GM23338 (cell line): ENCODE data around the gene INO80. TPM values are rescaled to one million over a fixed set of nuclear protein-coding genes. Genes with fewer than 3 reads are reported as not detected.

Experiments used
- ATAC-seq: fragments of 200-7000 bp; cut with Tn5 transposase; 3 replicates; pipeline ENCODE4 v1.9.1; 2020
- DNase-seq: peaks from one replicate; pipeline ENCODE4 v3.0.0-alpha.2; 2015; ENCODE audit warnings: low spot score
- H2AFZ ChIP-seq: fragments of 200-600 bp; sonication (generic); 2 replicates; pipeline ENCODE4 v1.8.0; 2016; ENCODE audit warnings: antibody characterized with exemption, mild to moderate bottlenecking, moderate library complexity
- H3F3A ChIP-seq: fragments of 200-600 bp; sonication (generic); replicated peaks from 2 replicates; pipeline ENCODE4 v1.8.0; 2017; ENCODE audit warnings: antibody characterized with exemption, mixed run types, low read depth
- H3K27ac ChIP-seq: fragments of 200-600 bp; sonication (generic); 2 replicates; pipeline ENCODE4 v1.6.1; 2016; ENCODE audit warnings: low read depth
- H3K27me3 ChIP-seq: fragments of 200-600 bp; sonication (generic); 2 replicates; pipeline ENCODE4 v1.8.0; 2016; ENCODE audit warnings: mild to moderate bottlenecking, mixed run types, moderate library complexity; ENCODE audit not compliant: insufficient read depth
- H3K36me3 ChIP-seq: fragments of 200-600 bp; sonication (generic); 2 replicates; pipeline ENCODE4 v1.8.0; 2016; ENCODE audit warnings: mild to moderate bottlenecking; ENCODE audit not compliant: insufficient read depth
- H3K4me1 ChIP-seq: fragments of 200-600 bp; sonication (generic); 2 replicates; pipeline ENCODE4 v1.8.0; 2016; ENCODE audit warnings: mild to moderate bottlenecking, moderate library complexity; ENCODE audit not compliant: insufficient read depth
- H3K4me2 ChIP-seq: fragments of 200-600 bp; sonication (generic); 2 replicates; pipeline ENCODE4 v1.7.1; 2017; ENCODE audit warnings: mixed run types
- H3K4me3 ChIP-seq: fragments of 200-600 bp; sonication (generic); 2 replicates; pipeline ENCODE4 v1.6.1; 2016; ENCODE audit warnings: mixed run types
- H3K79me2 ChIP-seq: fragments of 200-600 bp; sonication (generic); replicated peaks from 2 replicates; pipeline ENCODE4 v1.8.0; 2017; ENCODE audit warnings: mild to moderate bottlenecking; ENCODE audit not compliant: insufficient read depth
- H3K9me2 ChIP-seq: fragments of 200-600 bp; sonication (generic); 2 replicates; pipeline ENCODE4 v1.8.0; 2017; ENCODE audit not compliant: insufficient read depth
- H4K20me1 ChIP-seq: fragments of 200-600 bp; sonication (generic); replicated peaks from 2 replicates; pipeline ENCODE4 v1.8.0; 2017; ENCODE audit warnings: mild to moderate bottlenecking; ENCODE audit not compliant: insufficient read depth
- H3K27ac Mint-ChIP-seq: 2 replicates; pipeline ENCODE4 v1.8.0; 2020; ENCODE audit warnings: inconsistent platforms, mild to moderate bottlenecking, moderate library complexity, mixed read lengths
- H3K27me3 Mint-ChIP-seq: 3 replicates; pipeline ENCODE4 v1.8.0; 2022; ENCODE audit warnings: low read depth, mild to moderate bottlenecking, moderate library complexity, mixed read lengths, inconsistent platforms; ENCODE audit not compliant: insufficient read depth, poor library complexity
- H3K36me3 Mint-ChIP-seq: 3 replicates; pipeline ENCODE4 v1.8.0; 2021; ENCODE audit warnings: low read depth, mild to moderate bottlenecking, inconsistent platforms, moderate library complexity, mixed read lengths
- H3K4me1 Mint-ChIP-seq: 3 replicates; pipeline ENCODE4 v1.8.0; 2020; ENCODE audit warnings: mild to moderate bottlenecking, inconsistent platforms, mixed read lengths
- H3K4me3 Mint-ChIP-seq: 3 replicates; pipeline ENCODE4 v1.8.0; 2021; ENCODE audit warnings: moderate library complexity, mild to moderate bottlenecking, inconsistent platforms, mixed read lengths
- H3K9me3 Mint-ChIP-seq: 3 replicates; pipeline ENCODE4 v1.8.0; 2020; ENCODE audit warnings: moderate library complexity, mild to moderate bottlenecking, inconsistent platforms, mixed read lengths
- CREB1 ChIP-seq: fragments of 250-450 bp; sonication (Bioruptor Pico); IDR thresholded peaks from 2 replicates; pipeline ENCODE4 v1.5.0; 2020; ENCODE audit warnings: low read depth, mild to moderate bottlenecking, moderate library complexity
- EZH2 ChIP-seq: fragments of 200-600 bp; sonication (generic); IDR thresholded peaks from one replicate; pipeline ENCODE4 v1.8.0; 2017; ENCODE audit warnings: antibody characterized with exemption, mild to moderate bottlenecking, low read depth; ENCODE audit not compliant: unreplicated experiment
- EZH2phosphoT487 ChIP-seq: fragments of 200-600 bp; sonication (generic); IDR thresholded peaks from one replicate; pipeline ENCODE4 v1.8.1; 2018; ENCODE audit warnings: antibody characterized with exemption; ENCODE audit not compliant: unreplicated experiment
- JUNB ChIP-seq: IDR thresholded peaks from one replicate; pipeline ENCODE4 v1.6.1; 2016; ENCODE audit warnings: antibody characterized with exemption; ENCODE audit not compliant: unreplicated experiment
- NANOG ChIP-seq: IDR thresholded peaks from 2 replicates; pipeline ENCODE4 v1.6.1; 2016; ENCODE audit warnings: antibody characterized with exemption, borderline replicate concordance
- POLR2AphosphoS5 ChIP-seq: IDR thresholded peaks from 2 replicates; pipeline ENCODE4 v1.6.1; 2016; ENCODE audit warnings: antibody characterized with exemption, low read depth
- STAT1 ChIP-seq: IDR thresholded peaks from one replicate; pipeline ENCODE4 v1.6.1; 2016; ENCODE audit warnings: antibody characterized with exemption; ENCODE audit not compliant: unreplicated experiment
- ZNF114 ChIP-seq: fragments of 250-450 bp; sonication (Bioruptor Pico); IDR thresholded peaks from 2 replicates; pipeline ENCODE4 v1.5.0; 2020; ENCODE audit warnings: mild to moderate bottlenecking, moderate library complexity
- ZNF331 ChIP-seq: fragments of 250-450 bp; sonication (Bioruptor Pico); IDR thresholded peaks from 2 replicates; pipeline ENCODE4 v1.5.0; 2020; ENCODE audit warnings: low read depth, mild to moderate bottlenecking, moderate library complexity
- polyA plus RNA-seq: library from polyadenylated mRNA; unstranded; fragments of >200 nt; fragmentation: Nextera tagmentation; extraction: Ambion mirVana; gene quantifications from 2 replicates; pipeline ENCODE4 v1.2.1, GENCODE V29; 2016
- total RNA-seq: library from RNA; depleted of rRNA; stranded (reverse); fragments of >200 nt; shearing (Covaris generic); gene quantifications from 2 replicates; pipeline ENCODE4 v1.2.3, GENCODE V29; 2014
- TF ChIP-seq, protein P1 (sequence below), 2 experiments: fragments of 200-600 bp in 1 of 2; sonication (generic) in 1 of 2; conservative IDR thresholded peaks; 2 replicates each; pipeline versions ENCODE4 v1.5.1 to v1.6.1; 2016 to 2017; ENCODE audit warnings: antibody characterized with exemption in 2 of 2, low read depth in 2 of 2, mild to moderate bottlenecking in 2 of 2, moderate library complexity in 1 of 2
- TF ChIP-seq, protein P2 (sequence below): fragments of 250-450 bp; sonication (Bioruptor Pico); IDR thresholded peaks from 2 replicates; pipeline ENCODE4 v1.5.0; 2020; ENCODE audit warnings: mild to moderate bottlenecking, moderate library complexity
- TF ChIP-seq, protein P3 (sequence below): IDR thresholded peaks from 2 replicates; pipeline ENCODE4 v1.6.1; 2016; ENCODE audit warnings: antibody characterized with exemption
- TF ChIP-seq, protein P4 (sequence below): IDR thresholded peaks from one replicate; pipeline ENCODE4 v1.6.1; 2018; ENCODE audit warnings: antibody characterized with exemption; ENCODE audit not compliant: unreplicated experiment

The INO80 gene
- total and polyA plus RNA-seq, 2 experiments from 2014 or later = 6.5 to 24.9 TPM

DNA sequence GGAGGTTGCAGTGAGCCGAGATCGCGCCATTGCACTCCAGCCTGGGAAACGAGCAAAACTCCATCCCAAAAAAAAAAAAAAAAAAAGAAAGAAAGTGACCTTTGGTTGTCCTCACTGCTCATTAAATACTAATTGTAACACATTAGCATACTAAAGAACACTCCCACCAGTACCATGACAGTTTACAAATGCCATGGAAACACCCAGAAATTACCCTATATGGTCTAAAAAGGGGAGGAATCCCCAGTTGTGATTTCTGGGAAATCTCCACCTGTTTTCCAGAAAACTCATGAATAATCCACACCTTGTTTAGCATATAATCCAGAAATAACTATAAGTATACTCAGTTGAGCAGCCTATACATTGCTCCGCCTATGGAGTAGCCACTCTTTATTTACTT is 23.5 kb upstream of the INO80 start:
- no peak overlapping the region for H3K4me3 Mint-ChIP-seq
- ATAC-seq (no peak), DNase-seq (no peak)
- no peak overlapping the region for H2AFZ ChIP-seq
- H3F3A ChIP-seq = no peaks in the 10 kb centered on the region
- no peak overlapping the region for H3K27ac Mint-ChIP-seq
- TF ChIP-seq ZNF114 (no peak), POLR2AphosphoS5 (no peak), EZH2 (no peak), JUNB (no peak), EZH2phosphoT487 (no peak), NANOG (no peak), CREB1 (no peak), ZNF331 (CRISPR knock-in tag) (no peak), STAT1 (no peak)
- TF ChIP-seq, protein P1, sequence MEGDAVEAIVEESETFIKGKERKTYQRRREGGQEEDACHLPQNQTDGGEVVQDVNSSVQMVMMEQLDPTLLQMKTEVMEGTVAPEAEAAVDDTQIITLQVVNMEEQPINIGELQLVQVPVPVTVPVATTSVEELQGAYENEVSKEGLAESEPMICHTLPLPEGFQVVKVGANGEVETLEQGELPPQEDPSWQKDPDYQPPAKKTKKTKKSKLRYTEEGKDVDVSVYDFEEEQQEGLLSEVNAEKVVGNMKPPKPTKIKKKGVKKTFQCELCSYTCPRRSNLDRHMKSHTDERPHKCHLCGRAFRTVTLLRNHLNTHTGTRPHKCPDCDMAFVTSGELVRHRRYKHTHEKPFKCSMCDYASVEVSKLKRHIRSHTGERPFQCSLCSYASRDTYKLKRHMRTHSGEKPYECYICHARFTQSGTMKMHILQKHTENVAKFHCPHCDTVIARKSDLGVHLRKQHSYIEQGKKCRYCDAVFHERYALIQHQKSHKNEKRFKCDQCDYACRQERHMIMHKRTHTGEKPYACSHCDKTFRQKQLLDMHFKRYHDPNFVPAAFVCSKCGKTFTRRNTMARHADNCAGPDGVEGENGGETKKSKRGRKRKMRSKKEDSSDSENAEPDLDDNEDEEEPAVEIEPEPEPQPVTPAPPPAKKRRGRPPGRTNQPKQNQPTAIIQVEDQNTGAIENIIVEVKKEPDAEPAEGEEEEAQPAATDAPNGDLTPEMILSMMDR (conservative IDR thresholded peaks at IDR 0.05; ENCODE audit: low read depth in 2 of 2) = no peak
- TF ChIP-seq, protein P2, sequence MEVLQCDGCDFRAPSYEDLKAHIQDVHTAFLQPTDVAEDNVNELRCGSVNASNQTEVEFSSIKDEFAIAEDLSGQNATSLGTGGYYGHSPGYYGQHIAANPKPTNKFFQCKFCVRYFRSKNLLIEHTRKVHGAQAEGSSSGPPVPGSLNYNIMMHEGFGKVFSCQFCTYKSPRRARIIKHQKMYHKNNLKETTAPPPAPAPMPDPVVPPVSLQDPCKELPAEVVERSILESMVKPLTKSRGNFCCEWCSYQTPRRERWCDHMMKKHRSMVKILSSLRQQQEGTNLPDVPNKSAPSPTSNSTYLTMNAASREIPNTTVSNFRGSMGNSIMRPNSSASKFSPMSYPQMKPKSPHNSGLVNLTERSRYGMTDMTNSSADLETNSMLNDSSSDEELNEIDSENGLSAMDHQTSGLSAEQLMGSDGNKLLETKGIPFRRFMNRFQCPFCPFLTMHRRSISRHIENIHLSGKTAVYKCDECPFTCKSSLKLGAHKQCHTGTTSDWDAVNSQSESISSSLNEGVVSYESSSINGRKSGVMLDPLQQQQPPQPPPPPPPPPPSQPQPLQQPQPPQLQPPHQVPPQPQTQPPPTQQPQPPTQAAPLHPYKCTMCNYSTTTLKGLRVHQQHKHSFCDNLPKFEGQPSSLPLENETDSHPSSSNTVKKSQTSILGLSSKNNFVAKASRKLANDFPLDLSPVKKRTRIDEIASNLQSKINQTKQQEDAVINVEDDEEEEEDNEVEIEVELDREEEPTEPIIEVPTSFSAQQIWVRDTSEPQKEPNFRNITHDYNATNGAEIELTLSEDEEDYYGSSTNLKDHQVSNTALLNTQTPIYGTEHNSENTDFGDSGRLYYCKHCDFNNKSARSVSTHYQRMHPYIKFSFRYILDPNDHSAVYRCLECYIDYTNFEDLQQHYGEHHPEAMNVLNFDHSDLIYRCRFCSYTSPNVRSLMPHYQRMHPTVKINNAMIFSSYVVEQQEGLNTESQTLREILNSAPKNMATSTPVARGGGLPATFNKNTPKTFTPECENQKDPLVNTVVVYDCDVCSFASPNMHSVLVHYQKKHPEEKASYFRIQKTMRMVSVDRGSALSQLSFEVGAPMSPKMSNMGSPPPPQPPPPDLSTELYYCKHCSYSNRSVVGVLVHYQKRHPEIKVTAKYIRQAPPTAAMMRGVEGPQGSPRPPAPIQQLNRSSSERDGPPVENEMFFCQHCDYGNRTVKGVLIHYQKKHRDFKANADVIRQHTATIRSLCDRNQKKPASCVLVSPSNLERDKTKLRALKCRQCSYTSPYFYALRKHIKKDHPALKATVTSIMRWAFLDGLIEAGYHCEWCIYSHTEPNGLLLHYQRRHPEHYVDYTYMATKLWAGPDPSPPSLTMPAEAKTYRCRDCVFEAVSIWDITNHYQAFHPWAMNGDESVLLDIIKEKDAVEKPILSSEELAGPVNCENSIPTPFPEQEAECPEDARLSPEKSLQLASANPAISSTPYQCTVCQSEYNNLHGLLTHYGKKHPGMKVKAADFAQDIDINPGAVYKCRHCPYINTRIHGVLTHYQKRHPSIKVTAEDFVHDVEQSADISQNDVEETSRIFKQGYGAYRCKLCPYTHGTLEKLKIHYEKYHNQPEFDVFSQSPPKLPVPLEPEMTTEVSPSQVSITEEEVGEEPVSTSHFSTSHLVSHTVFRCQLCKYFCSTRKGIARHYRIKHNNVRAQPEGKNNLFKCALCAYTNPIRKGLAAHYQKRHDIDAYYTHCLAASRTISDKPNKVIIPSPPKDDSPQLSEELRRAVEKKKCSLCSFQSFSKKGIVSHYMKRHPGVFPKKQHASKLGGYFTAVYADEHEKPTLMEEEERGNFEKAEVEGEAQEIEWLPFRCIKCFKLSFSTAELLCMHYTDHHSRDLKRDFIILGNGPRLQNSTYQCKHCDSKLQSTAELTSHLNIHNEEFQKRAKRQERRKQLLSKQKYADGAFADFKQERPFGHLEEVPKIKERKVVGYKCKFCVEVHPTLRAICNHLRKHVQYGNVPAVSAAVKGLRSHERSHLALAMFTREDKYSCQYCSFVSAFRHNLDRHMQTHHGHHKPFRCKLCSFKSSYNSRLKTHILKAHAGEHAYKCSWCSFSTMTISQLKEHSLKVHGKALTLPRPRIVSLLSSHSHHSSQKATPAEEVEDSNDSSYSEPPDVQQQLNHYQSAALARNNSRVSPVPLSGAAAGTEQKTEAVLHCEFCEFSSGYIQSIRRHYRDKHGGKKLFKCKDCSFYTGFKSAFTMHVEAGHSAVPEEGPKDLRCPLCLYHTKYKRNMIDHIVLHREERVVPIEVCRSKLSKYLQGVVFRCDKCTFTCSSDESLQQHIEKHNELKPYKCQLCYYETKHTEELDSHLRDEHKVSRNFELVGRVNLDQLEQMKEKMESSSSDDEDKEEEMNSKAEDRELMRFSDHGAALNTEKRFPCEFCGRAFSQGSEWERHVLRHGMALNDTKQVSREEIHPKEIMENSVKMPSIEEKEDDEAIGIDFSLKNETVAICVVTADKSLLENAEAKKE = no peak
- TF ChIP-seq, protein P3, sequence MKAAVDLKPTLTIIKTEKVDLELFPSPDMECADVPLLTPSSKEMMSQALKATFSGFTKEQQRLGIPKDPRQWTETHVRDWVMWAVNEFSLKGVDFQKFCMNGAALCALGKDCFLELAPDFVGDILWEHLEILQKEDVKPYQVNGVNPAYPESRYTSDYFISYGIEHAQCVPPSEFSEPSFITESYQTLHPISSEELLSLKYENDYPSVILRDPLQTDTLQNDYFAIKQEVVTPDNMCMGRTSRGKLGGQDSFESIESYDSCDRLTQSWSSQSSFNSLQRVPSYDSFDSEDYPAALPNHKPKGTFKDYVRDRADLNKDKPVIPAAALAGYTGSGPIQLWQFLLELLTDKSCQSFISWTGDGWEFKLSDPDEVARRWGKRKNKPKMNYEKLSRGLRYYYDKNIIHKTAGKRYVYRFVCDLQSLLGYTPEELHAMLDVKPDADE = no peak
- TF ChIP-seq, protein P4, sequence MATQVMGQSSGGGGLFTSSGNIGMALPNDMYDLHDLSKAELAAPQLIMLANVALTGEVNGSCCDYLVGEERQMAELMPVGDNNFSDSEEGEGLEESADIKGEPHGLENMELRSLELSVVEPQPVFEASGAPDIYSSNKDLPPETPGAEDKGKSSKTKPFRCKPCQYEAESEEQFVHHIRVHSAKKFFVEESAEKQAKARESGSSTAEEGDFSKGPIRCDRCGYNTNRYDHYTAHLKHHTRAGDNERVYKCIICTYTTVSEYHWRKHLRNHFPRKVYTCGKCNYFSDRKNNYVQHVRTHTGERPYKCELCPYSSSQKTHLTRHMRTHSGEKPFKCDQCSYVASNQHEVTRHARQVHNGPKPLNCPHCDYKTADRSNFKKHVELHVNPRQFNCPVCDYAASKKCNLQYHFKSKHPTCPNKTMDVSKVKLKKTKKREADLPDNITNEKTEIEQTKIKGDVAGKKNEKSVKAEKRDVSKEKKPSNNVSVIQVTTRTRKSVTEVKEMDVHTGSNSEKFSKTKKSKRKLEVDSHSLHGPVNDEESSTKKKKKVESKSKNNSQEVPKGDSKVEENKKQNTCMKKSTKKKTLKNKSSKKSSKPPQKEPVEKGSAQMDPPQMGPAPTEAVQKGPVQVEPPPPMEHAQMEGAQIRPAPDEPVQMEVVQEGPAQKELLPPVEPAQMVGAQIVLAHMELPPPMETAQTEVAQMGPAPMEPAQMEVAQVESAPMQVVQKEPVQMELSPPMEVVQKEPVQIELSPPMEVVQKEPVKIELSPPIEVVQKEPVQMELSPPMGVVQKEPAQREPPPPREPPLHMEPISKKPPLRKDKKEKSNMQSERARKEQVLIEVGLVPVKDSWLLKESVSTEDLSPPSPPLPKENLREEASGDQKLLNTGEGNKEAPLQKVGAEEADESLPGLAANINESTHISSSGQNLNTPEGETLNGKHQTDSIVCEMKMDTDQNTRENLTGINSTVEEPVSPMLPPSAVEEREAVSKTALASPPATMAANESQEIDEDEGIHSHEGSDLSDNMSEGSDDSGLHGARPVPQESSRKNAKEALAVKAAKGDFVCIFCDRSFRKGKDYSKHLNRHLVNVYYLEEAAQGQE = no peak
- no peaks in the 10 kb centered on the region for H3K36me3 Mint-ChIP-seq
- H3K27ac ChIP-seq = no peak overlapping the region
- H3K36me3 ChIP-seq = no peaks in the 10 kb centered on the region
- H3K4me3 ChIP-seq = no peak overlapping the region
- no peaks in the 10 kb centered on the region for H3K79me2 ChIP-seq
- no peaks in the 10 kb centered on the region for H4K20me1 ChIP-seq
- no peaks in the 10 kb centered on the region for H3K27me3 ChIP-seq
- no peaks in the 10 kb centered on the region; the same call in 2 of the 3 replicates for H3K9me3 Mint-ChIP-seq
- peaks cover 2% of the 10 kb centered on the region for H3K27me3 Mint-ChIP-seq
- H3K9me2 ChIP-seq = no peaks in the 10 kb centered on the region
- H3K4me2 ChIP-seq = no peak overlapping the region
- no peaks in the 10 kb centered on the region for H3K4me1 Mint-ChIP-seq
- no peaks in the 10 kb centered on the region for H3K4me1 ChIP-seq
